ENCODE results near the gene MAPKAP1.

GRCh38 chr9:125514468-125514867, 192.5 kb downstream of the MAPKAP1 start:
- TF ChIP-seq EZH2 (IDR thresholded peaks at IDR 0.05) = no peak
- TF ChIP-seq POLR2AphosphoS5 (IDR thresholded peaks at IDR 0.05; ENCODE audit: borderline replicate concordance, low read depth, low read length) = no peak
